Gastrocnemius medialis (tissue), 4 donors: ENCODE measurements around the gene ARHGEF11.

Experiments
- CTCF ChIP-seq, 5 experiments: fragments of 450-650 bp in 3 of 5; fragments of 200-600 bp in 2 of 5; sonication (generic) in 2 of 5; IDR thresholded peaks in 4 of 5; conservative IDR thresholded peaks in 1 of 5; 1 replicate in 4 of 5; 2 replicates in 1 of 5; pipeline ENCODE4 v1.5.1; 2016 to 2019; ENCODE audit warnings: antibody characterized with exemption in 5 of 5, mild to moderate bottlenecking in 3 of 5, moderate library complexity in 3 of 5
- POLR2A ChIP-seq, 2 donors: fragments of 450-650 bp; IDR thresholded peaks; one replicate each; pipeline ENCODE4 v1.6.1; 2017; ENCODE audit warnings: antibody characterized with exemption in 2 of 2, mild to moderate bottlenecking in 2 of 2, moderate library complexity in 2 of 2

GRCh38 chr1:157047062-157047410 is 1.5 kb upstream of the ARHGEF11 start:
- no peak for TF ChIP-seq CTCF (IDR thresholded peaks at IDR 0.05 in 4 of 5, conservative IDR thresholded peaks at IDR 0.05 in 1 of 5)
- TF ChIP-seq POLR2A (IDR thresholded peaks at IDR 0.05): no peak
